KOPT-K1 (cell line): ENCODE measurements around the gene PRRT4.

Source experiments
- H3K27ac ChIP-seq: fragments of 200-600 bp; sonication (generic); 2 replicates; pipeline ENCODE4 v1.5.1; 2016; ENCODE audit warnings: antibody characterized with exemption, mild to moderate bottlenecking, low read depth, low read length; ENCODE audit not compliant: poor library complexity, severe bottlenecking
- H3K36me3 ChIP-seq: fragments of 200-600 bp; sonication (generic); 2 replicates; pipeline ENCODE4 v1.5.1; 2017; ENCODE audit warnings: antibody characterized with exemption, mild to moderate bottlenecking, low read length, moderate library complexity; ENCODE audit not compliant: insufficient read depth
- H3K9me3 ChIP-seq: fragments of 200-600 bp; sonication (generic); 2 replicates; pipeline ENCODE4 v1.5.1; 2017; ENCODE audit warnings: antibody characterized with exemption, low read length, mild to moderate bottlenecking; ENCODE audit not compliant: insufficient read depth, poor library complexity, severe bottlenecking

PRRT4 gene

GRCh38 chr7:128311013-128311412 lies 50.5 kb downstream of the PRRT4 start:
- Histone ChIP-seq H3K36me3 (peaks cover 100% of the 10 kb centered on the region), H3K9me3 (no peaks in the 10 kb centered on the region), H3K27ac (no peak overlapping the region)

- Histone ChIP-seq H3K27ac (no peak overlapping the region), H3K9me3 (no peaks in the 10 kb centered on the region), H3K36me3 (peaks cover 100% of the 10 kb centered on the region)
Measured at GRCh38 chr7:128310499-128310898, 51.0 kb downstream of the PRRT4 start.

GRCh38 chr7:128309976-128310375 lies 51.5 kb downstream of the PRRT4 start:
- Histone ChIP-seq H3K9me3 (no peaks in the 10 kb centered on the region), H3K36me3 (peaks cover 100% of the 10 kb centered on the region), H3K27ac (no peak overlapping the region)

- no peaks in the 10 kb centered on the region for H3K9me3 ChIP-seq
- peaks cover 100% of the 10 kb centered on the region for H3K36me3 ChIP-seq
- H3K27ac ChIP-seq = no peak overlapping the region
Measured at GRCh38 chr7:128309124-128309523, 52.4 kb downstream of the PRRT4 start.

- H3K36me3 ChIP-seq = peaks cover 99% of the 10 kb centered on the region
Measured at GRCh38 chr7:128307061-128307460, 54.4 kb downstream of the PRRT4 start.

GRCh38 chr7:128304212-128304611 lies 57.3 kb downstream of the PRRT4 start:
- Histone ChIP-seq H3K9me3 (no peaks in the 10 kb centered on the region), H3K36me3 (peaks cover 88% of the 10 kb centered on the region), H3K27ac (no peak overlapping the region)

More at GRCh38 chr7:128307061-128307460, 54.4 kb downstream of the PRRT4 start:
- H3K27ac ChIP-seq = no peak overlapping the region
- H3K9me3 ChIP-seq = no peaks in the 10 kb centered on the region

GRCh38 chr7:128303643-128304042 lies 57.8 kb downstream of the PRRT4 start:
- Histone ChIP-seq H3K9me3 (no peaks in the 10 kb centered on the region), H3K36me3 (peaks cover 82% of the 10 kb centered on the region), H3K27ac (no peak overlapping the region)

GRCh38 chr7:128303133-128303532 lies 58.4 kb downstream of the PRRT4 start:
- no peak overlapping the region for H3K27ac ChIP-seq
- H3K36me3 ChIP-seq = peaks cover 77% of the 10 kb centered on the region
- no peaks in the 10 kb centered on the region for H3K9me3 ChIP-seq

GRCh38 chr7:128302139-128302538 lies 59.4 kb downstream of the PRRT4 start:
- no peaks in the 10 kb centered on the region for H3K9me3 ChIP-seq
- H3K27ac ChIP-seq = no peak overlapping the region
- peaks cover 67% of the 10 kb centered on the region for H3K36me3 ChIP-seq
